ENCODE results near the gene RNF151.
A peak's percentile ranks its signal among the peaks of the same experiment; 100 is the strongest.
"Not testable (repeated sequence)": the region's sequence is repeated elsewhere in the genome, so short reads cannot be mapped to it uniquely, and the experiment has no call there.

Gene RNF151

GRCh38 chr16:1961651-1962067 is 5.0 kb upstream of the RNF151 start:
- Histone ChIP-seq H3K27me3 (ENCODE audit: control insufficient read depth, low read length) (no peaks in the 10 kb centered on the region), H3K27ac (ENCODE audit: low read depth, low read length) (peak overlapping the region; percentile 62), H3K4me3 (ENCODE audit: low read length) (peak overlapping the region; percentile 100), H3K9me2 (replicated peaks; ENCODE audit: control insufficient read depth, low read length) (no peaks in the 10 kb centered on the region), H3K36me3 (ENCODE audit: control insufficient read depth, low read length) (peaks cover 65% of the 10 kb centered on the region), H3K9me3 (ENCODE audit: control insufficient read depth, insufficient read depth, low read length) (no peaks in the 10 kb centered on the region), H3K4me1 (ENCODE audit: control insufficient read depth, low read length) (peaks cover 41% of the 10 kb centered on the region), H4K20me1 (ENCODE audit: control insufficient read depth, insufficient read depth, low read depth, low read length) (peaks cover 10% of the 10 kb centered on the region), H3F3A (ENCODE audit: control insufficient read depth, insufficient read depth) (peaks cover 43% of the 10 kb centered on the region), H3K79me2 (ENCODE audit: control insufficient read depth, low read length) (peaks cover 61% of the 10 kb centered on the region), H3K4me2 (ENCODE audit: low read length) (peak overlapping the region; percentile 99)
- TF ChIP-seq CTCF (IDR thresholded peaks at IDR 0.05; ENCODE audit: low read depth, low read length, poor library complexity, severe bottlenecking) (no peak), EZH2phosphoT487 (IDR thresholded peaks at IDR 0.05; ENCODE audit: borderline replicate concordance, low read length) (no peak)

- Histone ChIP-seq H3K79me2 (ENCODE audit: control insufficient read depth, low read length) (peaks cover 68% of the 10 kb centered on the region), H3K27ac (ENCODE audit: low read depth, low read length) (peak overlapping the region; percentile 91)
Observed at GRCh38 chr16:1962161-1963153, 4.2 kb upstream of the RNF151 start.

GRCh38 chr16:1963806-1964505 is 2.7 kb upstream of the RNF151 start:
- Histone ChIP-seq H3K4me3 (ENCODE audit: low read length) (peak overlapping the region; percentile 100), H3K4me1 (ENCODE audit: control insufficient read depth, low read length) (peaks cover 39% of the 10 kb centered on the region), H3K36me3 (ENCODE audit: control insufficient read depth, low read length) (peaks cover 75% of the 10 kb centered on the region), H3K27me3 (ENCODE audit: control insufficient read depth, low read length) (no peaks in the 10 kb centered on the region), H4K20me1 (ENCODE audit: control insufficient read depth, insufficient read depth, low read depth, low read length) (peaks cover 10% of the 10 kb centered on the region), H3K9me3 (ENCODE audit: control insufficient read depth, insufficient read depth, low read length) (no peaks in the 10 kb centered on the region), H3K9me2 (replicated peaks; ENCODE audit: control insufficient read depth, low read length) (no peaks in the 10 kb centered on the region), H3K79me2 (ENCODE audit: control insufficient read depth, low read length) (peaks cover 68% of the 10 kb centered on the region), H3F3A (ENCODE audit: control insufficient read depth, insufficient read depth) (peaks cover 43% of the 10 kb centered on the region), H3K27ac (ENCODE audit: low read depth, low read length) (peak overlapping the region; percentile 91), H3K4me2 (ENCODE audit: low read length) (peak overlapping the region; percentile 99)
- TF ChIP-seq EZH2phosphoT487 (IDR thresholded peaks at IDR 0.05; ENCODE audit: borderline replicate concordance, low read length), result no peak
- TF ChIP-seq CTCF (IDR thresholded peaks at IDR 0.05; ENCODE audit: low read depth, low read length, poor library complexity, severe bottlenecking), result peak; percentile 27

More at GRCh38 chr16:1962161-1963153, 4.2 kb upstream of the RNF151 start:
- peaks cover 41% of the 10 kb centered on the region for H3K4me1 ChIP-seq (ENCODE audit: control insufficient read depth, low read length)
- not testable (repeated sequence) for H3K9me2 ChIP-seq (replicated peaks; ENCODE audit: control insufficient read depth, low read length); H3K27me3 ChIP-seq (ENCODE audit: control insufficient read depth, low read length); H3K9me3 ChIP-seq (ENCODE audit: control insufficient read depth, insufficient read depth, low read length); H4K20me1 ChIP-seq (ENCODE audit: control insufficient read depth, insufficient read depth, low read depth, low read length)
- H3K4me2 ChIP-seq (ENCODE audit: low read length), result peak overlapping the region; percentile 99
- H3K4me3 ChIP-seq (ENCODE audit: low read length), result peak overlapping the region; percentile 100
- peaks cover 72% of the 10 kb centered on the region for H3K36me3 ChIP-seq (ENCODE audit: control insufficient read depth, low read length)
- peaks cover 43% of the 10 kb centered on the region for H3F3A ChIP-seq (ENCODE audit: control insufficient read depth, insufficient read depth)

Measured in DOHH2 (cell line).